KMS-11 (cell line): ENCODE results near the gene SDK2.

Source experiments
- H2AFZ ChIP-seq: fragments of 200-600 bp; sonication (generic); 2 replicates; pipeline ENCODE4 v1.6.1; 2016; ENCODE audit warnings: antibody characterized with exemption, mixed run types, low read depth
- H3K27ac ChIP-seq: fragments of 200-600 bp; sonication (generic); 2 replicates; pipeline ENCODE4 v1.6.1; 2016; ENCODE audit warnings: mild to moderate bottlenecking, mixed run types
- H3K27me3 ChIP-seq: fragments of 200-600 bp; sonication (generic); 2 replicates; pipeline ENCODE4 v1.6.1; 2017; ENCODE audit warnings: mild to moderate bottlenecking, low read depth, mixed run types, moderate library complexity; ENCODE audit not compliant: insufficient read depth
- H3K36me3 ChIP-seq: fragments of 200-600 bp; sonication (generic); 2 replicates; pipeline ENCODE4 v1.6.1; 2017; ENCODE audit warnings: mild to moderate bottlenecking, mixed run types; ENCODE audit not compliant: insufficient read depth
- H3K4me1 ChIP-seq: fragments of 200-600 bp; sonication (generic); 2 replicates; pipeline ENCODE4 v1.6.1; 2016; ENCODE audit warnings: mild to moderate bottlenecking, low read depth, mixed run types; ENCODE audit not compliant: poor library complexity, severe bottlenecking
- H3K4me2 ChIP-seq: fragments of 200-600 bp; sonication (generic); 2 replicates; pipeline ENCODE4 v1.7.0; 2016; ENCODE audit warnings: mild to moderate bottlenecking, mixed run types
- H3K4me3 ChIP-seq: fragments of 200-600 bp; sonication (generic); IDR thresholded peaks from 2 replicates; pipeline ENCODE4 v1.6.1; 2017; ENCODE audit warnings: low read depth, low read length, mixed read lengths; ENCODE audit not compliant: insufficient read depth
- H3K79me2 ChIP-seq: fragments of 200-600 bp; sonication (generic); 2 replicates; pipeline ENCODE4 v1.6.1; 2016; ENCODE audit warnings: low read depth, mixed run types; ENCODE audit not compliant: insufficient read depth
- H3K9ac ChIP-seq: fragments of 200-600 bp; sonication (generic); 2 replicates; pipeline ENCODE4 v1.6.1; 2016; ENCODE audit warnings: mild to moderate bottlenecking, mixed run types
- H4K20me1 ChIP-seq: fragments of 200-600 bp; sonication (generic); 2 replicates; pipeline ENCODE4 v1.6.1; 2016; ENCODE audit warnings: mild to moderate bottlenecking, mixed run types; ENCODE audit not compliant: insufficient read depth
- TF ChIP-seq, protein P1 (sequence below): fragments of 200-600 bp; sonication (generic); conservative IDR thresholded peaks from 2 replicates; pipeline ENCODE4 v1.6.1; 2017; ENCODE audit warnings: low read depth, mild to moderate bottlenecking, antibody characterized with exemption, low read length, moderate library complexity, mixed read lengths

SDK2 gene

DNA sequence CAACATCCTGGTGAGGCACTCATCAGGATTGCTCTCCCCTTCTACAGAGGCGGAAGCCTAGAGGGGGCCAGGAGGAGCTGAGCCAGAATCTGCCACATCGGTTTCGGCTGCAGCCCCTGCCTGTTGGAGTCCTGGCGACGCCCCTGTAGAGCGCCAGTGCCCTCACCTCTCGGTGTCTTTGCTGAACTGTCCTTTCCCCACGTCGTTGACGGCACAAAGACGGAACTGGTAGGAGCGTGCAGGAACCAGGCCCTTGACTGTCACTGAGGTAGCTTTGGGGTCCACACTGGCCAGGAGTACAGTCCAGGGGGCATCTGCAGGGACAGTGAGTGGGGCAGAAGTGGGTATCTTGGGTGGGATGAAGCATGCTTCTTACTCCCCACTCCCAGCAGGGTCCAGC is 222.1 kb downstream of the SDK2 start:
- H4K20me1 ChIP-seq, result no peaks in the 10 kb centered on the region
- H3K27ac ChIP-seq, result no peak overlapping the region
- no peaks in the 10 kb centered on the region for H3K36me3 ChIP-seq
- no peak overlapping the region for H3K4me3 ChIP-seq
- H2AFZ ChIP-seq, result no peak overlapping the region
- no peak overlapping the region for H3K9ac ChIP-seq
- H3K4me2 ChIP-seq, result no peak overlapping the region
- no peaks in the 10 kb centered on the region for H3K79me2 ChIP-seq
- no peaks in the 10 kb centered on the region for H3K4me1 ChIP-seq
- peaks cover 19% of the 10 kb centered on the region; the same call in 1 of the 2 replicates for H3K27me3 ChIP-seq
- TF ChIP-seq, protein P1, sequence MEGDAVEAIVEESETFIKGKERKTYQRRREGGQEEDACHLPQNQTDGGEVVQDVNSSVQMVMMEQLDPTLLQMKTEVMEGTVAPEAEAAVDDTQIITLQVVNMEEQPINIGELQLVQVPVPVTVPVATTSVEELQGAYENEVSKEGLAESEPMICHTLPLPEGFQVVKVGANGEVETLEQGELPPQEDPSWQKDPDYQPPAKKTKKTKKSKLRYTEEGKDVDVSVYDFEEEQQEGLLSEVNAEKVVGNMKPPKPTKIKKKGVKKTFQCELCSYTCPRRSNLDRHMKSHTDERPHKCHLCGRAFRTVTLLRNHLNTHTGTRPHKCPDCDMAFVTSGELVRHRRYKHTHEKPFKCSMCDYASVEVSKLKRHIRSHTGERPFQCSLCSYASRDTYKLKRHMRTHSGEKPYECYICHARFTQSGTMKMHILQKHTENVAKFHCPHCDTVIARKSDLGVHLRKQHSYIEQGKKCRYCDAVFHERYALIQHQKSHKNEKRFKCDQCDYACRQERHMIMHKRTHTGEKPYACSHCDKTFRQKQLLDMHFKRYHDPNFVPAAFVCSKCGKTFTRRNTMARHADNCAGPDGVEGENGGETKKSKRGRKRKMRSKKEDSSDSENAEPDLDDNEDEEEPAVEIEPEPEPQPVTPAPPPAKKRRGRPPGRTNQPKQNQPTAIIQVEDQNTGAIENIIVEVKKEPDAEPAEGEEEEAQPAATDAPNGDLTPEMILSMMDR, result no peak

DNA sequence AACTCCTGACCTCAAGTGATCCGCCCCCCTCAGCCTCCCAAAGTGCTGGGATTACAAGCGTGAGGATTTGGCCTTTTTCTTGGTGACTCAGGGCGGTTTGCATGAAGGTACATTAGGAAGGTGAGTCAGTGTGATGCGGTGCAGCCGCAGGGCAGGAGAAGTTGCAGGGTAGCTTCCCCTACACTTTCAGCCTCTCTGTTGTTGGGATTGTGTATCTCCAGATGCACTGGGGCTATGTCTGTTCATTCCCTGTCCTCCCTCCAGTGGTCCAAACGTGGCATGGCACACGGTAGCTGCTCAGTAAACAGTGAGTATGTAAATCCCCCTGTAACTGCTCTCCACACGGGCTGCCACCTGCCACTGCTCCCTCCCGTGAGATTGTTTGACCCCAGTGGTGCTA is 223.3 kb downstream of the SDK2 start:
- H3K9ac ChIP-seq, result no peak overlapping the region
- H3K4me1 ChIP-seq, result no peaks in the 10 kb centered on the region
- no peaks in the 10 kb centered on the region for H4K20me1 ChIP-seq
- no peak overlapping the region for H3K27ac ChIP-seq
- no peaks in the 10 kb centered on the region for H3K79me2 ChIP-seq
- H3K36me3 ChIP-seq, result no peaks in the 10 kb centered on the region
- no peak overlapping the region for H3K4me3 ChIP-seq
- TF ChIP-seq, protein P1, result no peak
- no peak overlapping the region for H3K4me2 ChIP-seq
- peaks cover 11% of the 10 kb centered on the region; the same call in 1 of the 2 replicates for H3K27me3 ChIP-seq
- no peak overlapping the region for H2AFZ ChIP-seq

DNA sequence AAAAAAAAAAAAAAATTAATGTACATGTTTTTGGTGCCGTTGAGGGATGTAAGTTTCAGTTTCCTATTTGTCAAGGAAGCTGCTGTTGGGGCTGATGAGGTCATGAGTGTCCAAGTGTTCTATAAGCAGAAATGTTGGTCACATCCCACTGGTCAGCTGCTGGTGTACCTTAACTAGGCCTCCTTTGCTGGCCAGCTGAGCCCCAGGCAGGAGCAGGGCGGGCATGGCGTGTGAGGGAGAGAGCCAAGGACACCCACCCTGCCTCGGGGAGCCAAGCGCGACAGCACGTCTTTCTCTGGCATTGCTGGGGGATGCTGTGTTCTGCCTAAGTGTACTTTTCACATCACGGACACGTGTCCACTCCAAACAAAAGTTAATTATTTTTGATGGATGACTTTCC is 224.4 kb downstream of the SDK2 start:
- H3K36me3 ChIP-seq, result no peaks in the 10 kb centered on the region

DNA sequence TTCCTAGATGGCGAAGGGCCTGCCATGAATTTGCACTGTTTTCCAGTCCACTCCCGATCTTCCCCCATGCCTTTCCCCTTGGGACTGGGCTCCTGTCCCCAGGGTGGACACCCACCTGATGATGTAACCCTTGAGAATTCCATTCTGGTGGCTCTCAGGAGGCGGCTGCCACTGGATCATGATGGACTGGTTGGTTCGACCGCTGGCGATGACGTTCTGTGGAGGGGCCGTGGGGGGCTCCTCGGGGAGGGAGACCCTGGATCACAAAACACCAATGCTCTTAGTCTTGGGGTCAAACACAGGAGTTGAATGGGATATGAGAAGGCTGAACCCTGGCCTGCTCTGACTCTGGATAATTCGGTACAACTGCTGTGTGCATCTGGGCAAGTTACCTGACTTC is 225.2 kb downstream of the SDK2 start:
- no peak overlapping the region for H3K9ac ChIP-seq
- no peak overlapping the region for H2AFZ ChIP-seq
- H3K79me2 ChIP-seq, result no peaks in the 10 kb centered on the region
- no peak overlapping the region for H3K27ac ChIP-seq
- TF ChIP-seq, protein P1, result no peak
- H3K36me3 ChIP-seq, result no peaks in the 10 kb centered on the region
- no peaks in the 10 kb centered on the region for H4K20me1 ChIP-seq
- peaks cover 4% of the 10 kb centered on the region; the same call in 1 of the 2 replicates for H3K27me3 ChIP-seq
- H3K4me2 ChIP-seq, result no peak overlapping the region
- no peaks in the 10 kb centered on the region for H3K4me1 ChIP-seq
- H3K4me3 ChIP-seq, result no peak overlapping the region

More for the DNA sequence above, 224.4 kb downstream of the SDK2 start:
- H3K9ac ChIP-seq, result no peak overlapping the region
- H3K27me3 ChIP-seq, result peaks cover 10% of the 10 kb centered on the region; the same call in 1 of the 2 replicates
- TF ChIP-seq, protein P1, result no peak
- H4K20me1 ChIP-seq, result no peaks in the 10 kb centered on the region
- no peak overlapping the region for H2AFZ ChIP-seq
- H3K4me3 ChIP-seq, result no peak overlapping the region
- H3K4me1 ChIP-seq, result no peaks in the 10 kb centered on the region
- H3K4me2 ChIP-seq, result no peak overlapping the region
- no peaks in the 10 kb centered on the region for H3K79me2 ChIP-seq
- H3K27ac ChIP-seq, result no peak overlapping the region

DNA sequence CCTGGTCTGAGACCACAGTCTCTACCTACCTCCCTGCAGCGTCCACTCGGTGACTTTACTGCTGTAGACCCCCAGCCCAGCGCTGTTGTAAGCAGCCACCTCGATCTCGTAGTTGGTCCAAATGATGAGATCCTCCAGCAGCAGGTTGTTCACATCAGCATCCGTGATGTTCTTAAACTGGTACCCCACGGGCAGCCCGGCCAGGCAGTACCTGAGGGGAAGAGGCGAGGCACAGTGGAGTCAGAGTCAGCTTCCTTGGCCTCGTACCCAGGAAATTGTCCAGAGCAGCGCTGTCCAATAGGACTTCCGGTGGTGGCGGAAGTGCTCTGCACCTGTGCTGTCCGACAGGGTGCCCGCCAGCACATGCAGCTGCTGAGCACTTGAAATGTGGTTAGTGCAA is 228.5 kb downstream of the SDK2 start:
- Histone ChIP-seq H3K36me3 (no peaks in the 10 kb centered on the region), H3K4me1 (no peaks in the 10 kb centered on the region)
- TF ChIP-seq, protein P1, result no peak

More for the DNA sequence above, 228.5 kb downstream of the SDK2 start:
- no peak overlapping the region for H2AFZ ChIP-seq
- no peaks in the 10 kb centered on the region for H4K20me1 ChIP-seq
- H3K4me3 ChIP-seq, result no peak overlapping the region
- no peaks in the 10 kb centered on the region for H3K79me2 ChIP-seq
- H3K4me2 ChIP-seq, result no peak overlapping the region
- H3K27me3 ChIP-seq, result peaks cover 4% of the 10 kb centered on the region; the same call in 1 of the 2 replicates
- H3K27ac ChIP-seq, result no peak overlapping the region
- H3K9ac ChIP-seq, result no peak overlapping the region
